Keratinocyte (primary cell): ENCODE measurements around the gene XG.
"Not testable (repeated sequence)": the region's sequence is repeated elsewhere in the genome, so short reads cannot be mapped to it uniquely, and the experiment has no call there.

Experiments used
- EZH2 ChIP-seq: IDR thresholded peaks from one replicate; pipeline ENCODE4 v1.6.1; 2012; ENCODE audit warnings: inconsistent platforms, mild to moderate bottlenecking, low read length, moderate library complexity
- TF ChIP-seq, protein P1 (sequence below), 3 experiments: IDR thresholded peaks in 1 of 3; conservative IDR thresholded peaks in 1 of 3; optimal IDR thresholded peaks in 1 of 3; 2 replicates in 2 of 3; 3 replicates in 1 of 3; pipeline versions ENCODE3 to v1.5.1; 2011; ENCODE audit warnings: low read length in 3 of 3, mild to moderate bottlenecking in 3 of 3, moderate library complexity in 2 of 3, control low read depth in 1 of 3, inconsistent platforms in 1 of 3; ENCODE audit not compliant: insufficient read depth in 2 of 3; ENCODE audit errors: extremely low read depth in 1 of 3

DNA sequence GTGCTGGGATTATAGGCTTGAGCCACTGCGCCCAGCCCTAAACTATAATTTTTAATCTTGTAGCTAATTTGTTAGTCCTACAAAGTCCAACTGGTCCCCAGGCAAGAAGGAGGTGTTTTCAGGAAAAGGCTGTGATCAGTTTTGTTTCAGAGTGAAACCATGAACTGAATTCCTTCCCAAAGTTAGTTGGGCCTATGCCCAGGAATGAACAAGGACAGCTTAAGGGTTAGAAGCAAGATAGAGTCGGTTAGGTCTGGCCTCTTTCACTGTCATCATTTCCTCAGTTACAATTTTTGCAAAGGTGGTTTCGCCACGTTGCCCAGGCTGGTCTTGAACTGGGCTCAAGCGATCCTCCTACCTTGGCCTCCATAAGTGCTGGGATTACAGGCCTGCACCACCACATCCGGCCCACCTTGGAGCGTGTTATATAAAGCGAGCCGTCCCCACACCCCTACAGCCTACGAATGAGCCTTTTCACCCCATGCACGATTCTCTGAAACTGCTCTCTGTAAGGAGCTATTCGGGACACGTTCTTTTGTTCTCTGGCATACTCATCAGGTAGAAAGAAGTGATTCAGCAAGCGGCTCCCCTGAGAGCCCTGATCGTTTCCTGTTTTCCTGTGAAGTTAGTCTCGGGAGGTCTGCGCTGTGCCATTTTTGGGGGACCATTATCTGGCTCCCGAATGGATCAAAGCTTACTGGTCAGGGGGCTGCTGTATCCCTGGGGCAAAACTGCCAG, 52.4 kb downstream of the XG start:
- TF ChIP-seq, protein P1, sequence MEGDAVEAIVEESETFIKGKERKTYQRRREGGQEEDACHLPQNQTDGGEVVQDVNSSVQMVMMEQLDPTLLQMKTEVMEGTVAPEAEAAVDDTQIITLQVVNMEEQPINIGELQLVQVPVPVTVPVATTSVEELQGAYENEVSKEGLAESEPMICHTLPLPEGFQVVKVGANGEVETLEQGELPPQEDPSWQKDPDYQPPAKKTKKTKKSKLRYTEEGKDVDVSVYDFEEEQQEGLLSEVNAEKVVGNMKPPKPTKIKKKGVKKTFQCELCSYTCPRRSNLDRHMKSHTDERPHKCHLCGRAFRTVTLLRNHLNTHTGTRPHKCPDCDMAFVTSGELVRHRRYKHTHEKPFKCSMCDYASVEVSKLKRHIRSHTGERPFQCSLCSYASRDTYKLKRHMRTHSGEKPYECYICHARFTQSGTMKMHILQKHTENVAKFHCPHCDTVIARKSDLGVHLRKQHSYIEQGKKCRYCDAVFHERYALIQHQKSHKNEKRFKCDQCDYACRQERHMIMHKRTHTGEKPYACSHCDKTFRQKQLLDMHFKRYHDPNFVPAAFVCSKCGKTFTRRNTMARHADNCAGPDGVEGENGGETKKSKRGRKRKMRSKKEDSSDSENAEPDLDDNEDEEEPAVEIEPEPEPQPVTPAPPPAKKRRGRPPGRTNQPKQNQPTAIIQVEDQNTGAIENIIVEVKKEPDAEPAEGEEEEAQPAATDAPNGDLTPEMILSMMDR (optimal IDR thresholded peaks at IDR 0.05 in 1 of 3, IDR thresholded peaks at IDR 0.05 in 1 of 3, conservative IDR thresholded peaks at IDR 0.05 in 1 of 3; ENCODE audit: extremely low read depth in 1 of 3, insufficient read depth in 2 of 3, low read length in 3 of 3), result not testable (repeated sequence)
- TF ChIP-seq EZH2, result not testable (repeated sequence)
